Measurements from ENCODE around the gene HBA1. TPM values are rescaled to one million over a fixed set of nuclear protein-coding genes. Genes with fewer than 3 reads are reported as not detected.

Gene HBA1
- total and polyA plus RNA-seq, 2 of the 4 experiments (the other 2 are of a cell fraction): 0.21 TPM; not detected in 1

- peaks cover 70% of the 10 kb centered on the region for H3K36me3 ChIP-seq (ENCODE audit: control insufficient read depth, insufficient read depth, low read length)
- WGBS, 2 experiments (ENCODE audit: extremely low coverage in 2 of 2, insufficient read length in 1 of 2): 100% methylated on average over 3 of the region's 11 CpGs; no CpG with 5 or more reads in 1 of the 2 experiments
- POLR2A ChIA-PET (ENCODE audit: unreplicated experiment): no interaction called here
Observed at GRCh38 chr16:192686-193085, 16.2 kb downstream of the HBA1 start.

More at GRCh38 chr16:192686-193085, 16.2 kb downstream of the HBA1 start:
- dilution Hi-C loops (cut with HindIII; ENCODE audit: low sequenced_read_pairs, unreplicated experiment): no loop called here
- CTCF ChIA-PET: interaction anchor here (0.6 kb wide), 1 partner anchor 125 kb away, joined by 3 read pairs; no protein-coding TSS in a partner anchor
- peaks cover 26% of the 10 kb centered on the region for H4K20me1 ChIP-seq (ENCODE audit: insufficient read depth, low read length)
- H3K14ac ChIP-seq (replicated peaks; ENCODE audit: low read depth, low read length): no peak overlapping the region
- no TSS peak for BruUV-seq (replicated peaks)
- H3K4me3 ChIP-seq (ENCODE audit: insufficient read depth, low read depth, low read length): no peak overlapping the region
- no peak overlapping the region for H2AK5ac ChIP-seq (ENCODE audit: low read depth, low read length)
- no peak overlapping the region for H4K5ac ChIP-seq (ENCODE audit: low read depth, low read length)
- H3K79me1 ChIP-seq (ENCODE audit: low read depth in 1 of 2, low read length in 2 of 2): peaks cover 21 to 46% of the 10 kb centered on the region in 2 experiments
- intact Hi-C loops (cut with micrococcal nuclease): no loop called here
- H2AK9ac ChIP-seq (replicated peaks; ENCODE audit: low read depth, low read length, poor library complexity): no peak overlapping the region
- no peak overlapping the region for H3K56ac ChIP-seq (ENCODE audit: extremely low read depth, insufficient read depth, low read length)
- H3K27ac ChIP-seq (ENCODE audit: insufficient read depth, low read length): no peak overlapping the region
- DNase-seq (no peak), ATAC-seq (ENCODE audit: low read depth) (no peak)
- H2BK15ac ChIP-seq (ENCODE audit: low read depth, low read length): no peak overlapping the region
- in situ Hi-C loops (cut with MboI; ENCODE audit: low sequenced_read_pairs): no loop called here
- H3K9me3 ChIP-seq (ENCODE audit: control insufficient read depth, insufficient read depth, low read length): no peaks in the 10 kb centered on the region
- no peak overlapping the region for H3K4ac ChIP-seq (ENCODE audit: low read depth, low read length)
- H3K4me2 ChIP-seq (ENCODE audit: low read depth, low read length): no peak overlapping the region
- peaks cover 4% of the 10 kb centered on the region for H3K9me1 ChIP-seq (ENCODE audit: insufficient read depth, low read length)
- H3K23ac ChIP-seq (ENCODE audit: low read depth, low read length): no peak overlapping the region
- no peak overlapping the region for H4K8ac ChIP-seq (ENCODE audit: low read depth in 2 of 2, low read length in 2 of 2)
- no peaks in the 10 kb centered on the region for H3K27me3 ChIP-seq (ENCODE audit: control insufficient read depth, insufficient read depth, low read length)
- H2AFZ ChIP-seq (replicated peaks; ENCODE audit: low read length, poor library complexity): no peak overlapping the region
- H2BK20ac ChIP-seq (ENCODE audit: low read depth, low read length): no peak overlapping the region
- H3K18ac ChIP-seq (ENCODE audit: low read depth, low read length): no peak overlapping the region
- no peak overlapping the region for H3K9ac ChIP-seq (ENCODE audit: low read depth, low read length)
- no peaks in the 10 kb centered on the region for H3K4me1 ChIP-seq (ENCODE audit: control insufficient read depth, insufficient read depth, low read length)
- TF ChIP-seq, protein P1, sequence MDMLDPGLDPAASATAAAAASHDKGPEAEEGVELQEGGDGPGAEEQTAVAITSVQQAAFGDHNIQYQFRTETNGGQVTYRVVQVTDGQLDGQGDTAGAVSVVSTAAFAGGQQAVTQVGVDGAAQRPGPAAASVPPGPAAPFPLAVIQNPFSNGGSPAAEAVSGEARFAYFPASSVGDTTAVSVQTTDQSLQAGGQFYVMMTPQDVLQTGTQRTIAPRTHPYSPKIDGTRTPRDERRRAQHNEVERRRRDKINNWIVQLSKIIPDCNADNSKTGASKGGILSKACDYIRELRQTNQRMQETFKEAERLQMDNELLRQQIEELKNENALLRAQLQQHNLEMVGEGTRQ (IDR thresholded peaks at IDR 0.05; ENCODE audit: low read depth, low read length): no peak
- no peak for TF ChIP-seq RAD21 (IDR thresholded peaks at IDR 0.05; ENCODE audit: low read length)
- no peak for TF ChIP-seq MXI1 (IDR thresholded peaks at IDR 0.05; ENCODE audit: borderline replicate concordance, low read depth, low read length)
- no peak for TF ChIP-seq MAZ (IDR thresholded peaks at IDR 0.05; ENCODE audit: borderline replicate concordance, low read depth, low read length)
- TF ChIP-seq FOS (IDR thresholded peaks at IDR 0.05; ENCODE audit: low read depth, low read length): no peak
- TF ChIP-seq MAFK (IDR thresholded peaks at IDR 0.05; ENCODE audit: low read depth, low read length): no peak
- TF ChIP-seq NFE2L2 (IDR thresholded peaks at IDR 0.05; ENCODE audit: low read depth, low read length): no peak
- TF ChIP-seq SMC3 (IDR thresholded peaks at IDR 0.05; ENCODE audit: low read depth, low read length): no peak
- H2BK5ac ChIP-seq (ENCODE audit: low read depth, low read length, poor library complexity, severe bottlenecking): no peak overlapping the region
- no peak overlapping the region for H2BK120ac ChIP-seq (ENCODE audit: low read depth, low read length)
- H4K91ac ChIP-seq (ENCODE audit: insufficient read depth, low read depth, low read length): no peak overlapping the region
